K562 treated with DMSO at 1 percent for 48 hours (cell line): Measurements from ENCODE around the gene NPC1L1. TPM values are rescaled to one million over a fixed set of nuclear protein-coding genes. Genes with fewer than 3 reads are reported as not detected.

Experiments
- total RNA-seq: library from RNA; unstranded; fragments of 300-600 nt; gene quantifications from 2 replicates; pipeline ENCODE4 v1.2.3, GENCODE V29; 2022; ENCODE audit warnings: low replicate concordance; ENCODE audit errors: extremely low read depth

Gene NPC1L1, protein sequence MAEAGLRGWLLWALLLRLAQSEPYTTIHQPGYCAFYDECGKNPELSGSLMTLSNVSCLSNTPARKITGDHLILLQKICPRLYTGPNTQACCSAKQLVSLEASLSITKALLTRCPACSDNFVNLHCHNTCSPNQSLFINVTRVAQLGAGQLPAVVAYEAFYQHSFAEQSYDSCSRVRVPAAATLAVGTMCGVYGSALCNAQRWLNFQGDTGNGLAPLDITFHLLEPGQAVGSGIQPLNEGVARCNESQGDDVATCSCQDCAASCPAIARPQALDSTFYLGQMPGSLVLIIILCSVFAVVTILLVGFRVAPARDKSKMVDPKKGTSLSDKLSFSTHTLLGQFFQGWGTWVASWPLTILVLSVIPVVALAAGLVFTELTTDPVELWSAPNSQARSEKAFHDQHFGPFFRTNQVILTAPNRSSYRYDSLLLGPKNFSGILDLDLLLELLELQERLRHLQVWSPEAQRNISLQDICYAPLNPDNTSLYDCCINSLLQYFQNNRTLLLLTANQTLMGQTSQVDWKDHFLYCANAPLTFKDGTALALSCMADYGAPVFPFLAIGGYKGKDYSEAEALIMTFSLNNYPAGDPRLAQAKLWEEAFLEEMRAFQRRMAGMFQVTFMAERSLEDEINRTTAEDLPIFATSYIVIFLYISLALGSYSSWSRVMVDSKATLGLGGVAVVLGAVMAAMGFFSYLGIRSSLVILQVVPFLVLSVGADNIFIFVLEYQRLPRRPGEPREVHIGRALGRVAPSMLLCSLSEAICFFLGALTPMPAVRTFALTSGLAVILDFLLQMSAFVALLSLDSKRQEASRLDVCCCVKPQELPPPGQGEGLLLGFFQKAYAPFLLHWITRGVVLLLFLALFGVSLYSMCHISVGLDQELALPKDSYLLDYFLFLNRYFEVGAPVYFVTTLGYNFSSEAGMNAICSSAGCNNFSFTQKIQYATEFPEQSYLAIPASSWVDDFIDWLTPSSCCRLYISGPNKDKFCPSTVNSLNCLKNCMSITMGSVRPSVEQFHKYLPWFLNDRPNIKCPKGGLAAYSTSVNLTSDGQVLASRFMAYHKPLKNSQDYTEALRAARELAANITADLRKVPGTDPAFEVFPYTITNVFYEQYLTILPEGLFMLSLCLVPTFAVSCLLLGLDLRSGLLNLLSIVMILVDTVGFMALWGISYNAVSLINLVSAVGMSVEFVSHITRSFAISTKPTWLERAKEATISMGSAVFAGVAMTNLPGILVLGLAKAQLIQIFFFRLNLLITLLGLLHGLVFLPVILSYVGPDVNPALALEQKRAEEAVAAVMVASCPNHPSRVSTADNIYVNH (N-terminal part only)
- total RNA-seq = not detected in 2 replicates

DNA sequence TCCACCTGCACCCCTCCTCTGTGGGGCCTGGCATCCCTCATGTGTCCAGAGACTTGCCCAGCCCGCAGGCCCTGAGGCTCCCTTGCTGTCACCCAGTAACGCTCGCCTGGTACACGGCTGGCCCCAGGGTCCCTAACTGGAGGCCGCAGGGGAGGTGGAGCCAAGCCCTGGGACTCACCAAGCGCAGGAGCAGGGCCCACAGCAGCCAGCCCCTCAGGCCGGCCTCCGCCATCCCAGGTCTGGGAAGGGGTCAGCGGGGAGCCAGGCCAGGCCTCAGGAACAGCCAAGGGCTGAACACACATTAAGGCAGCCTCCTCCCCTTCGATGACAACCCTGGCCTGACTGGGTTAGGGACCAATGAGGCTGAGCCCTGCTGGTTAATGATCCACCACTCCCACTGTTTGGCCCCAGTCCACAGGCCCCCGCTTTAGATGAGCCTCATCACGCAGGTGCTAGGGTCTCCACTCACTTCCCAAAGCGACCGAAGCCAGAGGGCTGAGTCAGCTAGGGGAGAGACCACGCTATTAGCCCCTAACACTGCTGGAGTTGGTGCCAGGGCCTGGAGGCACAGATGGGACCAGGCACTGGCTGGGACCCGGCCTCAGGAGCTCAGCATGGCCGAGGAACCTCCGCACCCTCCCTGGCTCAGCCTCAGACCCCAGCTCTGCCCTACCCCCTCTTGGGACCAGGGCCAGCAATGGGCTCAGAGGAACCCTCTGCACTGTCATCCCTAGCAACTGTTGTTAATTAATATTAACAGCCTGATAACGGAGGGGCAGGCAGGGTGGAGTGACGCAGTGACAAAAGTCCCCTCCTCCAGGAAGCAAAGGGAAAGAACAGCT lies at the start of gene NPC1L1:
NPC1L1 (minus strand) TSS at position 303 of the 842 bp plus-strand sequence; CDS start at position 232, 71 bp downstream.

DNA sequence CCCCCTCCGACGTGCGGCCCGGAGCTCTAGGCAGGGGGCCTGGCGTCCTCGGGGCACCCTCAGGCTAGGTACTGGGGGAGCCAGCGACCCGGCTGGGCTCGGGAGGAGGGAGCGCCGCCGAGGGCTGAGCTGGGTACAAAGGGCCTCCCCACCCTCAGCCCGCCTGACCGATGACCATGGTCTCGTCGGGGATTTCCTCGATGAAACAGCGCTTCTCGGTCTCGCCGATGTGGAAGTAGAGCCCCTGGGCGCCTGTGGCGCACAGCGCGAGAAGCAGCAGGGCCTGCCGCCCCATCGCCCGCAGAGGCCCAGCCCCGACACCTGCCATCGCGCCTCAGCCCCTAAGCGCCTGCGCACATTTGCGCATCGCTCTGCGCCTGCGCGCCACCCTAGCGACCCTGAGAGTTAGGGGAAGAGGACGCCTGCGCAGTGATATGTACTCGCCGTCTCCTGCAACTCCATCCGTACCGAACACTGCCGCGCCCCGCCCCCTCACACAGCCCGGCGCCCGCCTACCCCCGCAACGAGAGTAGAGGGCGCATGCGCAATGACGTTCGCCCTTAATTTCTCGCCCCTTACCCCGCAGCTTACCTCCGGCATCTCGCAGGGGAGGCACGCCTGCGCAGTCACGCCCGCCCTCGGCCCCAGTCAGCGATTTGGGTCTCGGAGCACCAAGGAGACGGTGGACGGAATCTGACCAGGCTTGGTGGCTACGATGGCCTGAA lies 40.9 kb upstream of the NPC1L1 start, which contains the start of gene TMED4:
TMED4 (minus strand) TSS at position 353 of the 725 bp plus-strand sequence; CDS start at position 328, 25 bp downstream.

DNA sequence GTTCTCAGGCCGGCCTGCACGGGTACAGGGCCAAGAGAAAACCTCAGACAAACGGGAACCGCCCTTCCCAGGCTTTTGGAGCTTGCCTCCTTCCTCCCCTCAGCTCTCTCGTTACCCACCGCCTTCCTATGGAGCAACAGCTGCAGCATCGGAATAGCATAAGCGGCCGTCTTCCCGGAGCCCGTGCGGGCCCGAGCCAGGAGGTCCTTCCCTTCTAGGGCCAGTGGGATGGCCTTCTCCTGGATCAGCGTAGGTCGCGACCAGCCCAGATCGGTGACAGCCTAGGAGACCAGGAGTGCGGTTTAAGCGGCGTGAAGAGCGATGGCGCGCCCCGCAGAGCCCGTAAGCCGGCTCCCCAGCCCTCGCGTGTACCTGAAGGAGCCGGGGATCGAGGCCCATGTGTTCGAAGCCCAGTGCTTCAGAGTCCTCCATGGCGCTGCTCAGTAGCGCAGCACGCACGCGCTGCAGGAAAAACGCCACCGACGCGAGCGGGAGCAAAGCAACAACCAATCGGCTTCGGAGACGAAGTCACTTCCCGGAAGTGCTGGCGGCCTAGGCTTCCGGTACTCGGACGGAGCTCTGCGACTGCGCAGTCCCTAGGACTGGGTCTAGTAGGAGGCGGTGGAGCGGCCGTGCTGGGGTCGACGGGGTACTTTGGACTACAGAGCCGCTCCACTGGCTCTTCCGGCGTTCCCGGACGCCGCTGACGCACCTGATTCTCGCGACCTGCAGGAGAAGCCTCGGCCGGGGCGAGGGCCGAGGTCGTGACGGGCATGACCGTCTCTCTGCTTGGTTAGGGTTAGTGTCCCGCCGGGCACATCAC lies 32.5 kb upstream of the NPC1L1 start, which contains the start of gene DDX56:
DDX56 (minus strand) TSS at position 445 of the 823 bp plus-strand sequence; CDS start at position 432, 13 bp downstream.

DNA sequence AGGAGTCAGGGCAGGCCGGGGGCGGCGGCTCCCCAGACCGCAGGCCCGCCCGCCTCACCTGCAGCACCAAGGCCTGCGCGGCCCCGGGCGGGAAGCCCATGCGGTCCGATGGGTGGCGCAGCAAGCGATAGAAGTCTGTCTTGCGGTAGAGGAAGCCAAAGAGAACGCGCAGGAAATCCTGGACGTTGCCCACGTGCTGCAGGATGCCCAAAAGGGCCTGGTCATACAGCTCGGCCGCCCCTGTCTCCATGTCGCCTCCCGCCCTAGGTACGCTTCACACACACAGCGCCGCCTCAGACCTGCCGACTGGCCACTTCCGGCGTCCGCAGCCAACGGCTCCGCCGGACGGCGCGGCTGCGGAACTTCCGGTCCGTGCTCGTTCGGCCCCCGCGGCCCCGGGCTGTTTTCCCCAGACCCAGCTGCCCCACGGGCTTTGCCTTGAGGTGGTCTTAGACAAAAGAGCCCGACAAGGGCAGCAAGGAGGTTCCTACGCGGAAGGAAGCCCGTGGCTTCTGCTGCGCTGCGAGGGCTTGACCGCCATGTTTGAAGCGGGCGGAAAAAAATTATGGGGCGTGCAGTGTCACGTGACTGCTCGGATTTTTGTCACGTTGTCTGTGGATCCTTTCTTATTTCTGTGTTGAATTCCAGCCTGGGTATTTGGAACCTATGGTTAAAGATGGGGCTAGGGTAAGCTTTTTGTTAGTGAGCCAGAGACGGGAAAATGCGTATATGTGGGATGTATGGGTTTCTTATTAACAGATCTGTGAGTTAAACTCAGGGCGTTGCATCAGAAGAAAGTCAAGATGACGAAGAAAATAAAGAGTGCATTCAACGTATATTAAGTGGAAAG lies 50.6 kb downstream of the NPC1L1 start, which contains the start of gene NUDCD3:
NUDCD3 (minus strand) TSS at position 308 of the 850 bp plus-strand sequence; CDS start at position 250, 58 bp downstream.

Other genes starting within 250 kb of the NPC1L1 start
- not detected in 2 replicates for gene CAMK2B, start 215.7 kb downstream of the NPC1L1 start, total RNA-seq
- gene NUDCD3, start 50.7 kb downstream of the NPC1L1 start, total RNA-seq = not detected in 2 replicates
- not detected in 2 replicates for gene DDX56, start 32.6 kb upstream of the NPC1L1 start, total RNA-seq
- 179 TPM in 1 of 2 replicates, not detected in the other for gene TMED4, start 40.9 kb upstream of the NPC1L1 start, total RNA-seq
- not detected in 2 replicates for gene OGDH, start 65.3 kb upstream of the NPC1L1 start, total RNA-seq
- not detected in 2 replicates for gene ZMIZ2, start 207.5 kb upstream of the NPC1L1 start, total RNA-seq